NCI-H128 (cell line): ENCODE measurements around the gene SLC30A3.

Source experiments
- DNase-seq: peaks from one replicate; lab custom pipeline; 2025; ENCODE audit not compliant: unreplicated experiment; lab: John Stamatoyannopoulos, UW

The SLC30A3 gene

GRCh38 chr2:27236626-27237025 lies 26.2 kb downstream of the SLC30A3 start:
- DNase-seq: no peak

- no peak for DNase-seq
Measured at GRCh38 chr2:27236136-27236535, 26.7 kb downstream of the SLC30A3 start.

- no peak for DNase-seq
Measured at GRCh38 chr2:27233341-27233740, 29.5 kb downstream of the SLC30A3 start.

- DNase-seq: no peak
Measured at GRCh38 chr2:27231921-27232320, 30.9 kb downstream of the SLC30A3 start.

GRCh38 chr2:27227501-27227900 lies 35.3 kb downstream of the SLC30A3 start:
- DNase-seq: no peak

- DNase-seq: no peak
Measured at GRCh38 chr2:27225526-27225925, 37.3 kb downstream of the SLC30A3 start.

GRCh38 chr2:27223416-27223815 lies 39.4 kb downstream of the SLC30A3 start:
- no peak for DNase-seq

GRCh38 chr2:27222407-27222806 lies 40.4 kb downstream of the SLC30A3 start:
- DNase-seq: no peak

- DNase-seq: no peak
Measured at GRCh38 chr2:27221166-27221565, 41.7 kb downstream of the SLC30A3 start.

- DNase-seq: no peak
Measured at GRCh38 chr2:27220091-27220490, 42.8 kb downstream of the SLC30A3 start.

- DNase-seq: no peak
Measured at GRCh38 chr2:27219091-27219490, 43.8 kb downstream of the SLC30A3 start.

GRCh38 chr2:27218614-27219013 lies 44.2 kb downstream of the SLC30A3 start:
- DNase-seq: no peak

- DNase-seq: peak; percentile 79
Measured at GRCh38 chr2:27217173-27218121, 45.4 kb downstream of the SLC30A3 start, which contains the start of gene CAD. Gene CAD (plus strand): TSS chr2:27217369. CDS start chr2:27217552, 183 bp downstream.

- no peak for DNase-seq
Measured at GRCh38 chr2:27216416-27217137, 46.3 kb downstream of the SLC30A3 start.

GRCh38 chr2:27214941-27215340 lies 47.9 kb downstream of the SLC30A3 start:
- DNase-seq: no peak

- no peak for DNase-seq
Measured at GRCh38 chr2:27212626-27213471, 50.0 kb downstream of the SLC30A3 start.

- DNase-seq: peak; percentile 65
Measured at GRCh38 chr2:27211943-27212625, 50.8 kb downstream of the SLC30A3 start, which contains the start of the genes ATRAID and SLC5A6. Gene ATRAID (plus strand): TSS chr2:27212041. CDS start chr2:27212369, 328 bp downstream. Gene SLC5A6 (minus strand): TSS chr2:27212268. CDS start chr2:27207650, 4,618 bp downstream.

- DNase-seq: no peak
Measured at GRCh38 chr2:27211241-27211942, 51.5 kb downstream of the SLC30A3 start.

- no peak for DNase-seq
Measured at GRCh38 chr2:27209621-27210401, 53.0 kb downstream of the SLC30A3 start.
